Left ventricle myocardium inferior (tissue), 1 donor: ENCODE results near the gene GNA15. TPM values are rescaled to one million over a fixed set of nuclear protein-coding genes. Genes with fewer than 3 reads are reported as not detected.
A peak's percentile ranks its signal among the peaks of the same experiment; 100 is the strongest.

Experiments used
- DNase-seq: peaks from one replicate; pipeline ENCODE4 v3.0.0-alpha.2; 2020
- H3K27ac ChIP-seq: fragments of 200-600 bp; replicated peaks from 2 replicates; pipeline ENCODE4 v1.8.0; 2021
- H3K27me3 ChIP-seq: fragments of 200-600 bp; 2 replicates; pipeline ENCODE4 v1.8.0; 2021; ENCODE audit warnings: low read depth
- H3K36me3 ChIP-seq: fragments of 200-600 bp; 2 replicates; pipeline ENCODE4 v1.8.0; 2021
- H3K4me1 ChIP-seq: fragments of 200-600 bp; 2 replicates; pipeline ENCODE4 v1.8.0; 2021
- H3K4me3 ChIP-seq: fragments of 200-600 bp; 2 replicates; pipeline ENCODE4 v1.8.0; 2021; ENCODE audit warnings: mild to moderate bottlenecking, moderate library complexity
- H3K9me3 ChIP-seq: fragments of 200-600 bp; replicated peaks from 2 replicates; pipeline ENCODE4 v1.8.0; 2021
- intact Hi-C: fragments of 100-400 bp; cut with micrococcal nuclease; formaldehyde crosslinking; loops from one replicate; pipeline ENCODE4 v1.11.0; 2022
- total RNA-seq: library from RNA; stranded (reverse); fragmentation: NEBNext Ultra II Directional; extraction: Animal tissue kit (Norgen Biotek cat#: 25700); gene quantifications from one replicate; pipeline ENCODE4 v1.2.1, GENCODE V29; 2021
- TF ChIP-seq, protein P1 (sequence below): fragments of 200-600 bp; IDR thresholded peaks from 2 replicates; pipeline ENCODE4 v1.8.0; 2021; ENCODE audit warnings: antibody characterized with exemption, mild to moderate bottlenecking, borderline replicate concordance
- donor health status: DM: no; HTN: yes; CAD: no; lungs with severe emphysema.

Gene GNA15
- total RNA-seq, 1 donor from 2014 or later, result 1.2 TPM

DNA sequence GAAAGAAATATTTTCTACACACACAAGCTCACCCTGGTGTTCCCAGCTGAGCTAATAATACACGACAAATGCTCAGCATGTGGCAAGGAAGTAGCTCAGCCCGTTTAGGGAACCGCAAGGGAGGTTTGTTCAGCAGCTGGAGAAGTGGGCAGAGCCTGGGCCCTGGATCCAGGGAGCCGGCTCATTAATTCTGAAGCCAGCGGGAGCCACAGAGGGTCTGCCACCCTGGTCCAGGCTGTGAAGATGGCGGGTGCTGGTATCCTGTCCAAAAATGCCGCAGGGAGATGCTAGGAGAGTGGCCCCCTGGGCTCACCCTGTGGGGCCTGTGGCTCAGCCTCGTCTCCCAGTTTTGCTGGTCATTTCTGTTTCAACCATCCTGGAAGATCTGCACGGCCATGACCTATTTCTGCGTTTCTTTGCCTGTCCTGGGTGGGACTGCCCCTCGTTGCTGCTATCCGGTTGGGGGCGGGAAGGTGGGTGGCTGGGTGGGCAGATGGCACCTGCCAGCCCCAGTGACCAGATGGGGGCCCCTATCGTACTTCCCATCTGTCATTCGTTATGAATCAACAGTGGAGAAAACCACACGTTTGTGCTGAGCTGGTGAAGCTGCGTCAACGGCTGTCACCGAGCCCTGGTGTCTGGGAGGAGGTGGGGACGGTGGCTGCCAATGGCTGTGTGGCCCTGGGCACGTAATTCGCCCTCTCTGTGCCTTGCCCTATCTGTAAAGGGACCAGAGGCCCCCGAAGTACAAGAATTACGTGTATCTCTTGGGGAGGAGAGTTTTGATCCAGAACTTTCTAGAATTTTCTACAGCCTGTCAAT is 2.7 kb upstream of the GNA15 start:
- H3K27ac ChIP-seq, result peak overlapping the region; percentile 42
- H3K9me3 ChIP-seq, result no peaks in the 10 kb centered on the region
- intact Hi-C loops, result no loop called here
- peaks cover 18% of the 10 kb centered on the region for H3K4me1 ChIP-seq
- no peaks in the 10 kb centered on the region for H3K36me3 ChIP-seq
- no peak for DNase-seq
- H3K4me3 ChIP-seq, result no peak overlapping the region
- TF ChIP-seq, protein P1, sequence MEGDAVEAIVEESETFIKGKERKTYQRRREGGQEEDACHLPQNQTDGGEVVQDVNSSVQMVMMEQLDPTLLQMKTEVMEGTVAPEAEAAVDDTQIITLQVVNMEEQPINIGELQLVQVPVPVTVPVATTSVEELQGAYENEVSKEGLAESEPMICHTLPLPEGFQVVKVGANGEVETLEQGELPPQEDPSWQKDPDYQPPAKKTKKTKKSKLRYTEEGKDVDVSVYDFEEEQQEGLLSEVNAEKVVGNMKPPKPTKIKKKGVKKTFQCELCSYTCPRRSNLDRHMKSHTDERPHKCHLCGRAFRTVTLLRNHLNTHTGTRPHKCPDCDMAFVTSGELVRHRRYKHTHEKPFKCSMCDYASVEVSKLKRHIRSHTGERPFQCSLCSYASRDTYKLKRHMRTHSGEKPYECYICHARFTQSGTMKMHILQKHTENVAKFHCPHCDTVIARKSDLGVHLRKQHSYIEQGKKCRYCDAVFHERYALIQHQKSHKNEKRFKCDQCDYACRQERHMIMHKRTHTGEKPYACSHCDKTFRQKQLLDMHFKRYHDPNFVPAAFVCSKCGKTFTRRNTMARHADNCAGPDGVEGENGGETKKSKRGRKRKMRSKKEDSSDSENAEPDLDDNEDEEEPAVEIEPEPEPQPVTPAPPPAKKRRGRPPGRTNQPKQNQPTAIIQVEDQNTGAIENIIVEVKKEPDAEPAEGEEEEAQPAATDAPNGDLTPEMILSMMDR, result no peak
- no peaks in the 10 kb centered on the region for H3K27me3 ChIP-seq

DNA sequence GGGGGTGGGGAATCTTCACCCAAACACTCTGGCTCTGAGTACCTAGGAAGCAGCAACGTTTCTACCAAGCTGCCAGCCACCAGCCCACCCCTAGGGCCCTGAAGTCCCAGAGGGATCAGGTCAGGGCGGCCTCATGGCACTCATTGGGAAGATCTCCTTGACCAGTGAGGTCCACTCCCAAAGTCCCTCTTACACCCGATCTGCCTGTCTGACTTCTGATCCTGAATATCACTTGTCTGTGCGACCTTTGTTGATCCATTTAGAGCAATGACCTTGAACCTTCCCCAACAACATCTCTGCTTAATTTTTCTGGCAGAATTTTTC is 2.1 kb upstream of the GNA15 start:
- intact Hi-C loops, result no loop called here
- Histone ChIP-seq H3K27ac (peak overlapping the region; percentile 42), H3K36me3 (no peaks in the 10 kb centered on the region), H3K27me3 (no peaks in the 10 kb centered on the region), H3K9me3 (no peaks in the 10 kb centered on the region), H3K4me1 (peaks cover 18% of the 10 kb centered on the region), H3K4me3 (no peak overlapping the region)
- DNase-seq, result no peak
- TF ChIP-seq, protein P1, result no peak

DNA sequence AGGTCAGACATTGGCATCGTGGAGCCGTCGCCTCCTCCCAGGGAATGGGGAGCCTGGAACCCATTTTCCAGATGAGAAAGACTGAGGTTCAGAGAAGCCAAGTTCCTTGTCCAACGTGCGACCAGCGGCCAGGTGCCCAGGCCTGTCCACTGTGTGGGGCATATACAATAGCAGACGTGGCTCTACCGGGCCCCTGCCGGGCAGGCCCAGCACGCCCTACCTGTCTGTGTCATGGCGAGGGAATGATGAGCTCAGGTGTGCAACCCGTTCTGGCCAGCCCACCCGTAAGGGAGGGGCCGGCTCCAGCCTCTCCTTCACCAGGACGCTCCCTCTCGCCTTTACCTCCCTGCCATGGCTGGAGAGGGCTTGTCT is 837 bp downstream of the GNA15 start:
- Histone ChIP-seq H3K4me3 (peak overlapping the region; percentile 47), H3K27me3 (no peaks in the 10 kb centered on the region), H3K4me1 (peaks cover 23% of the 10 kb centered on the region), H3K27ac (peak overlapping the region; percentile 38), H3K36me3 (no peaks in the 10 kb centered on the region), H3K9me3 (peaks cover 13% of the 10 kb centered on the region)
- TF ChIP-seq, protein P1, result no peak
- intact Hi-C loops, result no loop called here
- no peak for DNase-seq

DNA sequence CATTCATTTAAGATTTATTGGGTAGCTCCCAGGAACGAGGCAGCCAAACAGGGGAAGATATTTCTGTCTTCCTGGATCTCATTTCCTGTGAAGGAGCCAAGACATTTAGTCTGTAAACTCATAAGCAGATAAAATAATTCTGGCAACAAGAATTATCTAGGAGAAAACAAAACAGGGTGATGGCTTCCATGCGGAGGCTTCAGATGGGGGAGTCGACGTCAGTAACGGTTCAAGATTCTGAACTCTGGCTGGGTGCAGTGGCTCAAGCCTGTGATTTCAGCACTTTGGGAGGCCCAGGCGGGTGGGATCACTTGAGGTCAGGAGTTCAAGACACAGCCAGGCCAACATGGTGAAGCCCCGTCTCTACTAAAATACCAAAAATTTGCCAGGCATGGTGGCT is 1.3 kb downstream of the GNA15 start:
- Histone ChIP-seq H3K4me3 (peak overlapping the region; percentile 47), H3K36me3 (no peaks in the 10 kb centered on the region), H3K4me1 (peaks cover 28% of the 10 kb centered on the region), H3K27me3 (no peaks in the 10 kb centered on the region), H3K27ac (peak overlapping the region; percentile 30), H3K9me3 (peaks cover 13% of the 10 kb centered on the region)
- TF ChIP-seq, protein P1, result no peak
- no peak for DNase-seq
- intact Hi-C loops, result no loop called here

DNA sequence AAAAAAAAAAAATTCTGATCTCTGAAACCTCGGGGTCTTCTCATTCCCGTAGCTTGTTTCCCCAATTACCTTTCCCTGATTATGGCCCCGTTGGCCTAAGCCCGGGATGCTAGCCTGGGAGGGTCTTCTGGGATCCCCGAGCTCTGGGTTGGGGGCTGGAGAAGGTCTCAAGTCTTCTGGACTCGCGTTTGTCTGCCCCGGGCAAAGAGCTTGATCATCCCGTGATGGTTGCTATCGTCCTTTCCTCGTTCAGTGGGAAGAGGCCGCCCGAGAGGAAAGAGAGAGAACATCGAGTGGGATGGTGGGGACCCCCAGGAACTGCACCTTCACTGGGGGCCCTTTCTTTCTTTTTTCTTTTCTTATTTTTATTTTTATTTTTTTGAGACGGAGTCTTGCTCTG is 2.4 kb downstream of the GNA15 start:
- Histone ChIP-seq H3K4me3 (no peak overlapping the region), H3K9me3 (peaks cover 13% of the 10 kb centered on the region), H3K27ac (no peak overlapping the region), H3K27me3 (no peaks in the 10 kb centered on the region), H3K36me3 (no peaks in the 10 kb centered on the region), H3K4me1 (peaks cover 33% of the 10 kb centered on the region)
- intact Hi-C loops, result no loop called here
- DNase-seq, result no peak
- TF ChIP-seq, protein P1, result no peak
